ENCODE data around the gene UBE3B. TPM values are rescaled to one million over a fixed set of nuclear protein-coding genes. Genes with fewer than 3 reads are reported as not detected.

The UBE3B gene
- total RNA-seq, 1 experiment from 2014 or later: 25.7 TPM

- Histone ChIP-seq H3K4me3 (ENCODE audit: low read length) (no peak overlapping the region), H3K27me3 (ENCODE audit: low read length) (no peaks in the 10 kb centered on the region), H3K27ac (ENCODE audit: low read length) (no peak overlapping the region), H3K9ac (ENCODE audit: low read length) (no peak overlapping the region), H4K20me1 (ENCODE audit: low read length) (no peaks in the 10 kb centered on the region), H3F3A (ENCODE audit: low read length, unreplicated experiment) (no peaks in the 10 kb centered on the region), H3K4me1 (ENCODE audit: insufficient read depth, low read length) (no peaks in the 10 kb centered on the region), H2AFZ (ENCODE audit: low read length) (no peak overlapping the region), H3K79me2 (ENCODE audit: low read length) (no peaks in the 10 kb centered on the region), H3K9me2 (replicated peaks; ENCODE audit: low read length) (no peaks in the 10 kb centered on the region), H3K4me2 (ENCODE audit: low read length) (no peak overlapping the region), H3K36me3 (ENCODE audit: low read depth, low read length) (peaks cover 12% of the 10 kb centered on the region), H3K9me3 (ENCODE audit: low read length) (no peaks in the 10 kb centered on the region)
- TF ChIP-seq EZH2phosphoT487 (IDR thresholded peaks at IDR 0.05; ENCODE audit: borderline replicate concordance, low read length): no peak
- TF ChIP-seq EZH2 (IDR thresholded peaks at IDR 0.05; ENCODE audit: low read length, unreplicated experiment): no peak
- no peak for TF ChIP-seq CTCF (conservative IDR thresholded peaks at IDR 0.05; ENCODE audit: low read depth, low read length)
- no TSS peak for BruUV-seq (replicated peaks)
- no peak for DNase-seq
- POLR2A ChIA-PET (ENCODE audit: unreplicated experiment): no interaction called here
- no peak for ATAC-seq
- intact Hi-C loops (cut with micrococcal nuclease): no loop called here
- CTCF ChIA-PET: no interaction called here
Observed at GRCh38 chr12:109560867-109561710, 83.7 kb downstream of the UBE3B start.

- no peak overlapping the region for H3K4me2 ChIP-seq (ENCODE audit: low read length)
- intact Hi-C loops (cut with micrococcal nuclease): no loop called here
- no peaks in the 10 kb centered on the region for H3K9me2 ChIP-seq (replicated peaks; ENCODE audit: low read length)
- BruUV-seq (replicated peaks): no TSS peak
- H2AFZ ChIP-seq (ENCODE audit: low read length): no peak overlapping the region
- CTCF ChIA-PET: no interaction called here
- no peaks in the 10 kb centered on the region for H3K4me1 ChIP-seq (ENCODE audit: insufficient read depth, low read length)
- no peaks in the 10 kb centered on the region for H3K27me3 ChIP-seq (ENCODE audit: low read length)
- ATAC-seq: no peak
- H3K79me2 ChIP-seq (ENCODE audit: low read length): no peaks in the 10 kb centered on the region
- peaks cover 12% of the 10 kb centered on the region for H3K36me3 ChIP-seq (ENCODE audit: low read depth, low read length)
- no peaks in the 10 kb centered on the region for H3F3A ChIP-seq (ENCODE audit: low read length, unreplicated experiment)
- H4K20me1 ChIP-seq (ENCODE audit: low read length): no peaks in the 10 kb centered on the region
- H3K4me3 ChIP-seq (ENCODE audit: low read length): no peak overlapping the region
- H3K9ac ChIP-seq (ENCODE audit: low read length): no peak overlapping the region
- POLR2A ChIA-PET (ENCODE audit: unreplicated experiment): no interaction called here
- H3K9me3 ChIP-seq (ENCODE audit: low read length): no peaks in the 10 kb centered on the region
- DNase-seq: no peak
- TF ChIP-seq EZH2 (IDR thresholded peaks at IDR 0.05; ENCODE audit: low read length, unreplicated experiment) (no peak), CTCF (conservative IDR thresholded peaks at IDR 0.05; ENCODE audit: low read depth, low read length) (no peak), EZH2phosphoT487 (IDR thresholded peaks at IDR 0.05; ENCODE audit: borderline replicate concordance, low read length) (no peak)
- no peak overlapping the region for H3K27ac ChIP-seq (ENCODE audit: low read length)
Observed at GRCh38 chr12:109561711-109562030, 84.2 kb downstream of the UBE3B start.

- Histone ChIP-seq H3K9me2 (replicated peaks; ENCODE audit: low read length) (no peaks in the 10 kb centered on the region), H3K4me2 (ENCODE audit: low read length) (no peak overlapping the region), H3F3A (ENCODE audit: low read length, unreplicated experiment) (no peaks in the 10 kb centered on the region), H3K9ac (ENCODE audit: low read length) (no peak overlapping the region), H3K79me2 (ENCODE audit: low read length) (no peaks in the 10 kb centered on the region), H3K4me3 (ENCODE audit: low read length) (no peak overlapping the region), H3K36me3 (ENCODE audit: low read depth, low read length) (peaks cover 13% of the 10 kb centered on the region), H4K20me1 (ENCODE audit: low read length) (no peaks in the 10 kb centered on the region), H3K27me3 (ENCODE audit: low read length) (no peaks in the 10 kb centered on the region), H2AFZ (ENCODE audit: low read length) (no peak overlapping the region), H3K27ac (ENCODE audit: low read length) (no peak overlapping the region), H3K4me1 (ENCODE audit: insufficient read depth, low read length) (no peaks in the 10 kb centered on the region), H3K9me3 (ENCODE audit: low read length) (no peaks in the 10 kb centered on the region)
- ChIA-PET POLR2A (ENCODE audit: unreplicated experiment) (no interaction called here), CTCF (no interaction called here)
- intact Hi-C loops (cut with micrococcal nuclease): no loop called here
- ATAC-seq: no peak
- no peak for TF ChIP-seq EZH2phosphoT487 (IDR thresholded peaks at IDR 0.05; ENCODE audit: borderline replicate concordance, low read length)
- no peak for TF ChIP-seq EZH2 (IDR thresholded peaks at IDR 0.05; ENCODE audit: low read length, unreplicated experiment)
- TF ChIP-seq CTCF (conservative IDR thresholded peaks at IDR 0.05; ENCODE audit: low read depth, low read length): no peak
- DNase-seq: no peak
- no TSS peak for BruUV-seq (replicated peaks)
Observed at GRCh38 chr12:109562871-109563270, 85.4 kb downstream of the UBE3B start.

All from PC-3 (cell line).